ENCODE measurements around the gene ARHGEF28. TPM values are rescaled to one million over a fixed set of nuclear protein-coding genes. Genes with fewer than 3 reads are reported as not detected.

The ARHGEF28 gene
- total and polyA plus RNA-seq, 2 of the 4 experiments (the other 2 are of a cell fraction) = 3.6 to 16.0 TPM

DNA sequence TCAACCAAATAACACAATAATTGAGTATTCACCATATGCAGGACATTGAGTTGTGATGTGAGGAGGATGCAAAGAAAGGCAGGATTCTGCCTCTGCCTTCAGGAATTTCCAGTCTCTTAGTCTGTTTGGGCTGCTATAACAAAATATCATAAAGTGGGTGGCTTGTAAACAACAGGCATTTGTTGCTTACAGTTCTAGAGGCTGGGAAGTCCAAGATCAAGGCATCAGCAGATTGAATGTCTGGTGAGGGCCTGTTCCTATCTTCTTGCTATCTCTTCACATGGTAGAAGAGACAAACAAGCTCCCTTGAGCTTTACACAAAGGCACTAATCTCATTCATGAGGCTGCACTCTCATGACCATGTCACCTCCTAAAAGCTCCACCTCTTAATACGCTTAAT, 360.7 kb downstream of the ARHGEF28 start:
- H2BK120ac ChIP-seq (ENCODE audit: low read depth, low read length) = no peak overlapping the region
- no peak overlapping the region for H2BK15ac ChIP-seq (ENCODE audit: low read depth, low read length)
- H4K8ac ChIP-seq (ENCODE audit: low read depth in 2 of 2, low read length in 2 of 2) = no peak overlapping the region
- no peak overlapping the region for H4K91ac ChIP-seq (ENCODE audit: insufficient read depth, low read depth, low read length)
- no peak overlapping the region for H3K4me2 ChIP-seq (ENCODE audit: low read depth, low read length)
- DNase-seq (no peak), ATAC-seq (ENCODE audit: low read depth) (no peak)
- no peak for TF ChIP-seq RAD21 (IDR thresholded peaks at IDR 0.05; ENCODE audit: low read length)
- TF ChIP-seq, protein P1, sequence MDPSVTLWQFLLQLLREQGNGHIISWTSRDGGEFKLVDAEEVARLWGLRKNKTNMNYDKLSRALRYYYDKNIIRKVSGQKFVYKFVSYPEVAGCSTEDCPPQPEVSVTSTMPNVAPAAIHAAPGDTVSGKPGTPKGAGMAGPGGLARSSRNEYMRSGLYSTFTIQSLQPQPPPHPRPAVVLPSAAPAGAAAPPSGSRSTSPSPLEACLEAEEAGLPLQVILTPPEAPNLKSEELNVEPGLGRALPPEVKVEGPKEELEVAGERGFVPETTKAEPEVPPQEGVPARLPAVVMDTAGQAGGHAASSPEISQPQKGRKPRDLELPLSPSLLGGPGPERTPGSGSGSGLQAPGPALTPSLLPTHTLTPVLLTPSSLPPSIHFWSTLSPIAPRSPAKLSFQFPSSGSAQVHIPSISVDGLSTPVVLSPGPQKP (IDR thresholded peaks at IDR 0.05; ENCODE audit: borderline replicate concordance, low read depth, low read length) = no peak
- TF ChIP-seq MXI1 (IDR thresholded peaks at IDR 0.05; ENCODE audit: borderline replicate concordance, low read depth, low read length) = no peak
- no peak for TF ChIP-seq FOS (IDR thresholded peaks at IDR 0.05; ENCODE audit: low read depth, low read length)
- no peak for TF ChIP-seq POLR2A (IDR thresholded peaks at IDR 0.05; ENCODE audit: low read depth, low read length)
- TF ChIP-seq, protein P2, sequence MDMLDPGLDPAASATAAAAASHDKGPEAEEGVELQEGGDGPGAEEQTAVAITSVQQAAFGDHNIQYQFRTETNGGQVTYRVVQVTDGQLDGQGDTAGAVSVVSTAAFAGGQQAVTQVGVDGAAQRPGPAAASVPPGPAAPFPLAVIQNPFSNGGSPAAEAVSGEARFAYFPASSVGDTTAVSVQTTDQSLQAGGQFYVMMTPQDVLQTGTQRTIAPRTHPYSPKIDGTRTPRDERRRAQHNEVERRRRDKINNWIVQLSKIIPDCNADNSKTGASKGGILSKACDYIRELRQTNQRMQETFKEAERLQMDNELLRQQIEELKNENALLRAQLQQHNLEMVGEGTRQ (IDR thresholded peaks at IDR 0.05; ENCODE audit: low read depth, low read length) = no peak
- TF ChIP-seq, protein P3, sequence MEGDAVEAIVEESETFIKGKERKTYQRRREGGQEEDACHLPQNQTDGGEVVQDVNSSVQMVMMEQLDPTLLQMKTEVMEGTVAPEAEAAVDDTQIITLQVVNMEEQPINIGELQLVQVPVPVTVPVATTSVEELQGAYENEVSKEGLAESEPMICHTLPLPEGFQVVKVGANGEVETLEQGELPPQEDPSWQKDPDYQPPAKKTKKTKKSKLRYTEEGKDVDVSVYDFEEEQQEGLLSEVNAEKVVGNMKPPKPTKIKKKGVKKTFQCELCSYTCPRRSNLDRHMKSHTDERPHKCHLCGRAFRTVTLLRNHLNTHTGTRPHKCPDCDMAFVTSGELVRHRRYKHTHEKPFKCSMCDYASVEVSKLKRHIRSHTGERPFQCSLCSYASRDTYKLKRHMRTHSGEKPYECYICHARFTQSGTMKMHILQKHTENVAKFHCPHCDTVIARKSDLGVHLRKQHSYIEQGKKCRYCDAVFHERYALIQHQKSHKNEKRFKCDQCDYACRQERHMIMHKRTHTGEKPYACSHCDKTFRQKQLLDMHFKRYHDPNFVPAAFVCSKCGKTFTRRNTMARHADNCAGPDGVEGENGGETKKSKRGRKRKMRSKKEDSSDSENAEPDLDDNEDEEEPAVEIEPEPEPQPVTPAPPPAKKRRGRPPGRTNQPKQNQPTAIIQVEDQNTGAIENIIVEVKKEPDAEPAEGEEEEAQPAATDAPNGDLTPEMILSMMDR (conservative IDR thresholded peaks at IDR 0.05; ENCODE audit: low read depth, low read length) = no peak
- TF ChIP-seq BHLHE40 (IDR thresholded peaks at IDR 0.05; ENCODE audit: low read depth, low read length) = no peak
- no peak overlapping the region for H3K18ac ChIP-seq (ENCODE audit: low read depth, low read length)
- no peak overlapping the region for H3K56ac ChIP-seq (ENCODE audit: extremely low read depth, insufficient read depth, low read length)
- no peaks in the 10 kb centered on the region for H3K9me1 ChIP-seq (ENCODE audit: insufficient read depth, low read length)
- no peak overlapping the region for H2BK20ac ChIP-seq (ENCODE audit: low read depth, low read length)
- intact Hi-C loops (cut with micrococcal nuclease) (no loop called here), dilution Hi-C loops (cut with HindIII; ENCODE audit: low sequenced_read_pairs, unreplicated experiment) (no loop called here), in situ Hi-C loops (cut with MboI; ENCODE audit: low sequenced_read_pairs) (no loop called here)
- no peak overlapping the region for H4K5ac ChIP-seq (ENCODE audit: low read depth, low read length)
- H3K4me3 ChIP-seq (ENCODE audit: insufficient read depth, low read depth, low read length) = no peak overlapping the region
- H3K4ac ChIP-seq (ENCODE audit: low read depth, low read length) = no peak overlapping the region
- no peak overlapping the region for H3K9ac ChIP-seq (ENCODE audit: low read depth, low read length)
- POLR2A ChIA-PET (ENCODE audit: unreplicated experiment) = no interaction called here
- no peak overlapping the region for H2AFZ ChIP-seq (replicated peaks; ENCODE audit: low read length, poor library complexity)
- no CpG with 5 or more reads among the region's 1 CpG for WGBS, 2 experiments (ENCODE audit: extremely low coverage in 2 of 2, insufficient read length in 1 of 2)
- H4K20me1 ChIP-seq (ENCODE audit: insufficient read depth, low read length) = no peaks in the 10 kb centered on the region
- no peak overlapping the region for H3K27ac ChIP-seq (ENCODE audit: insufficient read depth, low read length)
- no peaks in the 10 kb centered on the region for H3K36me3 ChIP-seq (ENCODE audit: control insufficient read depth, insufficient read depth, low read length)
- H3K9me3 ChIP-seq (ENCODE audit: control insufficient read depth, insufficient read depth, low read length) = no peaks in the 10 kb centered on the region
- H2AK9ac ChIP-seq (replicated peaks; ENCODE audit: low read depth, low read length, poor library complexity) = no peak overlapping the region
- H3K23ac ChIP-seq (ENCODE audit: low read depth, low read length) = no peak overlapping the region
- no TSS peak for BruUV-seq (replicated peaks)
- H3K14ac ChIP-seq (replicated peaks; ENCODE audit: low read depth, low read length) = 0 out of 2 replicates have a peak overlapping the region, but pooled peaks have one; percentile 15
- H3K79me1 ChIP-seq (ENCODE audit: low read depth in 1 of 2, low read length in 2 of 2) = no peaks in the 10 kb centered on the region
- H2BK5ac ChIP-seq (ENCODE audit: low read depth, low read length, poor library complexity, severe bottlenecking) = no peak overlapping the region
- CTCF ChIA-PET = no interaction called here
- no peaks in the 10 kb centered on the region for H3K4me1 ChIP-seq (ENCODE audit: control insufficient read depth, insufficient read depth, low read length)
- H3K27me3 ChIP-seq (ENCODE audit: control insufficient read depth, insufficient read depth, low read length) = peaks cover 20% of the 10 kb centered on the region
- H2AK5ac ChIP-seq (ENCODE audit: low read depth, low read length) = no peak overlapping the region
